DMS153 treated with DMSO at 0.1 percent for 48 hours (cell line): ENCODE data around the gene OPALIN.

Experiments
- DNase-seq: peaks from one replicate; lab custom pipeline; 2025; ENCODE audit not compliant: unreplicated experiment; lab: John Stamatoyannopoulos, UW

OPALIN gene

DNA sequence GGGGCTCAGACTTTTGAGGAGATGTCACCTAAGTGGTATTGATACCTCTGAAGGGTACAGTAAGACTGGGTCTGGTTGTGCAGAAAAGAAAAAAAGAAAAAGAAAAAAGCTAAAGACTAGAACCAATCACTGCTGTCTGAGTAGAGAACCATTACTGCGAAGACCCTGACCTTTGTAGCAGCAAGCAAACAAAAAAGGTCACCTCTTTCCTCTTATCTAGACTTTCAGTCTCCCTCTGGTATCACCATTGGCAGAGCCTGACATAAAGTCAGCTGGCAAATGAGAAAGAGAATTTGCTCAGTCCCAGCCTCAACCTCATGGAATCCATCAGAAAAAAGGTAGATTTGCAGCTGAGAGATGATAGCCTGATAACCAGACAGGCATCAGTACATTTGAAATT is 57.2 kb downstream of the OPALIN start:
- DNase-seq: no peak

DNA sequence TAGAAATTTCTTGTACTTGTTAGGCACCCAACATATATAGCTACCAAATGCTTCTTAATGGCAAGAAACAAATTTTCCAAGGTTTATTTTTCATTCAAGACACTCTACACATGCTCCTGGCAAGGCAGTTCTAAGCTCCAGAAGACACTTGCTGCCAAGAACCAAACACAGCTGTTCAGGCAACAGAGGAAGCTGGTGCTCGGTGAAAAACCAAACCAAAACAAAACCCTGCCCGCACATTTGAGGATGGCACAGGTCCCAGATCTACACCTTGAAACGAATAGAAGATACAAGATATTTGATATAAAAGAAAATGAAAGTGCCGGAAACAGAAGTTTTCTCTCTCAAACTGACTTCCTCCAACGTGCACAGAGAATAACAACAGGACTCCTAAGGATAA is 59.4 kb downstream of the OPALIN start:
- no peak for DNase-seq

DNA sequence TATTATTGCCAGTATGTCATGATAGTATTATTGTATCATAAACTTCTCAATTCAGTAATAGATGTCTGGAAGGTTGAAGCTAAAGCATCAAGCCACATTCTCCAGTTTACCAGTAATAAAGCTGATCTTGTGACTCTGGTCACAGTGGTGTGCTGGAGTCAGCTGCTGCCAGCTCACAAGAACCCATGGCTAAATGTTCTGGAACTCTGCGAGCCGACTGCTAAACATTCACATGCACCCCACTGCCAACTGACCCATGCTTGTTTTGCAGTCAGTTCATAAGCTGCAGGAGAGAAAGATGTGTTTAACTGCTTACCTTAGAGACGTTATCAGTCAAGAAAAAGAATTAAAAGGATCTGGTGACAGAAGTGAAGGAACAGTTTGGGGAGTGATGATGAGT is 60.4 kb downstream of the OPALIN start:
- DNase-seq: no peak

DNA sequence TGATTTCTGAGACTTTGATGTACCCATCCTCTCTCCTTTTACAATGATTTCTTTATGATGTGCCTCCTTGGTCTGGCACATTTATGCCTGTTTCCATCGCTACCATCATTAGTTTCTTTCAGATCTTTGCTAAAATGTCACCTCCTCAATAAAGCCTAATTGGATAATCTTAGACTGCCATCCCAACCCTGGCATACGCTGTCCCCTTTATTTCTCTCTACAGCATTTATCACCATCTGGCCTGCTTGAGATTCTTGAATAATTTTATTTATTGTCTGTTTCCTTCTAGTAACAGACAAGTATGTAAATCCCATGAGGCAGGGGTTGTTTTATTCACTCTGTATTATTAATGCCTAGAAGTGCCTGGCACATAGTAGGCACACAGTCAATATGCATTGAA is 61.3 kb downstream of the OPALIN start:
- DNase-seq: no peak

DNA sequence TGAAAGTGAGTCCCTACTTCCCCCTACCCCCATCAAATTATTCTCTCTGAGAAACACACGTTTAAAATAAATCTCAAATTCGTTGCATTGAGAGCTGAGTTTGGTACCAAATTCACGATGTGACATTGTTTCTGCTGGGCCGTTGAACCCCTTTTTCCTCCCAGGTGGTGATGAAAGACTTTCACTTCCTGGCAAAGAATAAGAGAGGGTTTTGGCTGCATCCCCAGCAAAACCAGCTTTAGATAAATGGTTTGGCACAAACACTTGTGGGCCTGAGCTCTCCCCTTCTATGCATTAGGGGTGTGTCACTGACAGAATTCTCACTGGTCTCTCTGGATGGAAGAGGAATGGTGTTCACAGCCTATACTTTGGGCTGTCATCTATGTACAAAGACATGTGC is 63.3 kb downstream of the OPALIN start:
- DNase-seq: no peak
